HEK293T (cell line): ENCODE measurements around the gene MX2.
"Not testable (repeated sequence)": the region's sequence is repeated elsewhere in the genome, so short reads cannot be mapped to it uniquely, and the experiment has no call there.

Source experiments
- CTCF ChIA-PET: fragments of 350-600 bp; formaldehyde crosslinking; extraction: SDS; loops from one replicate; lab custom pipeline; 2021; ENCODE audit warnings: antibody characterized with exemption, inconsistent platforms; lab: Yijun Ruan, JAX
- POLR2A ChIA-PET: fragments of 350-600 bp; formaldehyde crosslinking; extraction: SDS; loops from one replicate; lab custom pipeline; 2020; ENCODE audit warnings: antibody characterized with exemption, inconsistent platforms; lab: Yijun Ruan, JAX
- DNase-seq: peaks from one replicate; pipeline ENCODE4 v3.0.0; 2012; ENCODE audit warnings: mixed read lengths; ENCODE audit errors: extremely low spot score
- ARNT ChIP-seq: fragments of 450-650 bp; IDR thresholded peaks from 2 replicates; pipeline ENCODE4 v1.6.1; 2017; ENCODE audit warnings: mild to moderate bottlenecking
- BHLHE40 ChIP-seq: fragments of 450-650 bp; IDR thresholded peaks from 2 replicates; pipeline ENCODE4 v1.6.1; 2016; ENCODE audit warnings: mild to moderate bottlenecking, moderate library complexity, borderline replicate concordance
- CTBP1 ChIP-seq: fragments of 450-650 bp; IDR thresholded peaks from 2 replicates; pipeline ENCODE4 v1.6.1; 2016; ENCODE audit warnings: borderline replicate concordance
- ELF4 ChIP-seq: fragments of 450-650 bp; IDR thresholded peaks from 2 replicates; pipeline ENCODE4 v1.6.1; 2017; ENCODE audit warnings: antibody characterized with exemption
- FOXA1 ChIP-seq: fragments of 450-650 bp; IDR thresholded peaks from 2 replicates; pipeline ENCODE4 v1.6.1; 2016; ENCODE audit warnings: mild to moderate bottlenecking
- FOXK2 ChIP-seq: fragments of 450-650 bp; IDR thresholded peaks from 2 replicates; pipeline ENCODE4 v1.6.1; 2016; ENCODE audit warnings: mild to moderate bottlenecking
- FOXM1 ChIP-seq: fragments of 450-650 bp; IDR thresholded peaks from 2 replicates; pipeline ENCODE4 v1.6.1; 2017; ENCODE audit warnings: mild to moderate bottlenecking, borderline replicate concordance
- HDGF ChIP-seq: fragments of 450-650 bp; IDR thresholded peaks from 2 replicates; pipeline ENCODE4 v1.6.1; 2017; ENCODE audit warnings: antibody characterized with exemption, borderline replicate concordance
- L3MBTL2 ChIP-seq: fragments of 450-650 bp; conservative IDR thresholded peaks from 2 replicates; pipeline ENCODE4 v1.6.1; 2016; ENCODE audit warnings: mild to moderate bottlenecking
- LEF1 ChIP-seq: fragments of 450-650 bp; IDR thresholded peaks from 2 replicates; pipeline ENCODE4 v1.6.1; 2017; ENCODE audit warnings: mild to moderate bottlenecking, borderline replicate concordance
- NFRKB ChIP-seq: fragments of 450-650 bp; IDR thresholded peaks from 2 replicates; pipeline ENCODE4 v1.6.1; 2016; ENCODE audit warnings: mild to moderate bottlenecking, moderate library complexity
- PKNOX1 ChIP-seq: fragments of 450-650 bp; IDR thresholded peaks from 2 replicates; pipeline ENCODE4 v1.6.1; 2016
- SP1 ChIP-seq: fragments of 450-650 bp; IDR thresholded peaks from 2 replicates; pipeline ENCODE4 v1.6.1; 2017
- SUZ12 ChIP-seq: fragments of 450-650 bp; IDR thresholded peaks from 2 replicates; pipeline ENCODE4 v1.6.1; 2016; ENCODE audit warnings: mild to moderate bottlenecking
- TARDBP ChIP-seq: fragments of 450-650 bp; IDR thresholded peaks from 2 replicates; pipeline ENCODE4 v1.6.1; 2016
- ZNF384 ChIP-seq: fragments of 450-650 bp; IDR thresholded peaks from 2 replicates; pipeline ENCODE4 v1.6.1; 2016

MX2 gene

GRCh38 chr21:41407541-41408460 lies 46.0 kb downstream of the MX2 start:
- no peak for TF ChIP-seq NFRKB
- TF ChIP-seq TARDBP: no peak
- TF ChIP-seq FOXM1: no peak
- TF ChIP-seq L3MBTL2: no peak
- TF ChIP-seq BHLHE40: no peak
- no peak for TF ChIP-seq HDGF
- no peak for TF ChIP-seq FOXA1
- no peak for TF ChIP-seq FOXK2
- no peak for TF ChIP-seq CTBP1
- no peak for TF ChIP-seq ELF4
- TF ChIP-seq SP1: no peak
- no peak for TF ChIP-seq ARNT
- no peak for TF ChIP-seq LEF1
- TF ChIP-seq ZNF384: no peak
- DNase-seq: no peak
- CTCF ChIA-PET: no interaction called here
- POLR2A ChIA-PET: no interaction called here

- POLR2A ChIA-PET: no interaction called here
- CTCF ChIA-PET: no interaction called here
Observed at GRCh38 chr21:41410361-41410760, 48.5 kb downstream of the MX2 start.

GRCh38 chr21:41410767-41411448 lies 49.1 kb downstream of the MX2 start:
- no peak for TF ChIP-seq PKNOX1
- no peak for TF ChIP-seq SP1
- no peak for TF ChIP-seq L3MBTL2
- TF ChIP-seq FOXK2: no peak
- TF ChIP-seq FOXA1: no peak
- TF ChIP-seq BHLHE40: no peak
- TF ChIP-seq ZNF384: no peak
- no peak for TF ChIP-seq SUZ12
- no peak for TF ChIP-seq NFRKB
- TF ChIP-seq LEF1: no peak
- no peak for TF ChIP-seq FOXM1
- TF ChIP-seq TARDBP: no peak
- no peak for TF ChIP-seq HDGF
- TF ChIP-seq ARNT: no peak
- no peak for TF ChIP-seq CTBP1
- no peak for TF ChIP-seq ELF4
- ChIA-PET POLR2A (no interaction called here), CTCF (no interaction called here)
- DNase-seq: no peak

More at GRCh38 chr21:41410361-41410760, 48.5 kb downstream of the MX2 start:
- no peak for DNase-seq
- no peak for TF ChIP-seq ARNT
- no peak for TF ChIP-seq TARDBP
- no peak for TF ChIP-seq HDGF
- no peak for TF ChIP-seq FOXM1
- no peak for TF ChIP-seq CTBP1
- no peak for TF ChIP-seq BHLHE40
- TF ChIP-seq SP1: no peak
- TF ChIP-seq SUZ12: no peak
- no peak for TF ChIP-seq FOXA1
- no peak for TF ChIP-seq ZNF384
- TF ChIP-seq NFRKB: no peak
- TF ChIP-seq ELF4: no peak
- no peak for TF ChIP-seq L3MBTL2
- TF ChIP-seq PKNOX1: no peak
- TF ChIP-seq FOXK2: no peak
- no peak for TF ChIP-seq LEF1

- no peak for DNase-seq
- ChIA-PET CTCF (no interaction called here), POLR2A (no interaction called here)
- no peak for TF ChIP-seq SP1
- TF ChIP-seq SUZ12: no peak
- TF ChIP-seq CTBP1: no peak
- TF ChIP-seq LEF1: no peak
- no peak for TF ChIP-seq FOXM1
- no peak for TF ChIP-seq NFRKB
- no peak for TF ChIP-seq ELF4
- TF ChIP-seq L3MBTL2: no peak
- TF ChIP-seq BHLHE40: no peak
- no peak for TF ChIP-seq FOXK2
- TF ChIP-seq ZNF384: no peak
- no peak for TF ChIP-seq HDGF
Observed at GRCh38 chr21:41411449-41412089, 49.7 kb downstream of the MX2 start.

- POLR2A ChIA-PET, CTCF ChIA-PET, DNase-seq: not testable (repeated sequence)
Observed at GRCh38 chr21:41417505-41417904, 55.7 kb downstream of the MX2 start.

DNA sequence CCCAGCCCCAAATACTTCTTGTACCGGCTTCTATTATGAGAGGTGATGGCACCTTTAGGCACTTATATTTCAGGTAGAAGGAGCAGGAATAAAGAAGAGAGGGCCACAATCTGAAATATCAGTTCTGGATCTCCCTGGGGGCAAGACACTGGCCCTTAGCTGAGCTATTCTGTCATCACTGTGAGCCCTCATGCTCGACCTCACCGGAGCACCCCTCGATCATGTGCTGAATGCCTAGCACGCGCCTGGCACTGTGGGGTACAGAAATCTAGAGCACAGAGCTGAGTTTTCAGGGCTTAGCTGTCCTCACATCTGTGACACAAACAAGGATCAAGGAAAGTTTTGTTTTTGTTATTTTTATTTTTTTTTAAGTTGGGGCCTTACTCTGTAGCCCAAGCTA lies 56.6 kb downstream of the MX2 start:
- TF ChIP-seq TARDBP: no peak
- ChIA-PET POLR2A (no interaction called here), CTCF (no interaction called here)
- no peak for DNase-seq
